ENCODE data around the gene CREB3L2.
A peak's percentile ranks its signal among the peaks of the same experiment; 100 is the strongest.

Gene CREB3L2

DNA sequence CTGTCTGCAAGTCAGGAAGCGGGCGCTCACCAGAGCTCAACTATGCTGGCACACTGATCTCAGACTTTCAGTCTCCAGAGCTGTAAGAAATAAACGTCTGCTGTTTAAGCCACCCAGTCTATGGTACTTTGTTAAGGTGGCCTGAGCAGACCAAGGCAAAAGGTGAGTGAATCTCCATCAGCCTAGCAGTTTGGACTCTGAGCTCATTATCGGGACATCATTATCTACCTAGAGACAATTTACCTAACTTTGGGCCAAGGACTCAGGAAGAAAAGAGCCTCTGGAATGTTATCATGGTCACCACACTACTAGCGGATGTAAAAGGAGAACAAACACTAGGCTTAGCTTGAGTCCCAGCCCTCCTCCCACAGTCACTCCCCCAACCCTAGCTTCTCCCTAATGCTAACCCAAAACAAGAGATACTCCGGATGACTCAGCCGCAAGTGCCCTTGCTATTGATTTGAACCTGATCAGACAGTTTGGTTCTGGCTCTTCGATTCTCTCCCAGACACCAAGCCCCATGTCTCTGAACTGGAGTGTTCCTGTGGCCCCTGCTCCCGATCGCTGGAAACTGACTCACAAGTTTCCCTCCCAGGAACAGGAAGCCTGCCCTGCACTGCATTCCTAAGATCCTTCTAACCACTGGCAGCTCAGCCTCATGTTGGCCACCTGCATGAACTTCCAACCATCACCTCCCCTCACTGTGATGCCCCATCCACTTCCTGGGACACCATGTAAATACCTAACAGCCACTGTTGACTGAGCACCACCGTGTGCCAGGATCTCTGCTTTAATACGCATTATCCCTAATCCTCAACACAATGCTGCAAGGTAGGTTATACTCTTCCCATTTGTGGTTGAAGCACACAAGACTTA, 34.5 kb downstream of the CREB3L2 start:
- peak; percentile 17 for DNase-seq

DNA sequence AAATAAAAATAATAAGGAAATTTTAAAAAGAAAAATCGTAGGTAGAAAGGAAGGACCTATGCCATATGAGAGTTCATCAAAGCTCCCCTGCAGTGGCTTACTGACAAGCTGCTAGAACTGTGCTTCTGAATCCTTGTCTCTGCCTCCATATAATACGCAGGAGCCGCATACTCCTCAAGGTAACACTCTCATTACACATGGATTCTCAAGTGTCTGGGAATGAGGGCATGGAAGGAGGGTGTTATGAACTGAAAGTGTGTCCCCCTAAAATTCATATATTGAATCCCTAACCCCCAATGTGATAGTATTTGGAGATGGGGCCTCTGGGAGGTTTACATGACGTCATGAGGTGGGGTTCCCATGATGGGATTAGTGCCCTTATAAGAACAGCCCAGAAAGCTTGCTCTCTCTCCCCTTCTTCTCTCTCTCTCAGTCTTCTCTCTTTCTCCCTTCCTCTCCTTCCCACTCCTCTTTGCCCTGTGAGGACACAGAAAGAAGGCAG, 35.2 kb downstream of the CREB3L2 start:
- DNase-seq, result no peak

DNA sequence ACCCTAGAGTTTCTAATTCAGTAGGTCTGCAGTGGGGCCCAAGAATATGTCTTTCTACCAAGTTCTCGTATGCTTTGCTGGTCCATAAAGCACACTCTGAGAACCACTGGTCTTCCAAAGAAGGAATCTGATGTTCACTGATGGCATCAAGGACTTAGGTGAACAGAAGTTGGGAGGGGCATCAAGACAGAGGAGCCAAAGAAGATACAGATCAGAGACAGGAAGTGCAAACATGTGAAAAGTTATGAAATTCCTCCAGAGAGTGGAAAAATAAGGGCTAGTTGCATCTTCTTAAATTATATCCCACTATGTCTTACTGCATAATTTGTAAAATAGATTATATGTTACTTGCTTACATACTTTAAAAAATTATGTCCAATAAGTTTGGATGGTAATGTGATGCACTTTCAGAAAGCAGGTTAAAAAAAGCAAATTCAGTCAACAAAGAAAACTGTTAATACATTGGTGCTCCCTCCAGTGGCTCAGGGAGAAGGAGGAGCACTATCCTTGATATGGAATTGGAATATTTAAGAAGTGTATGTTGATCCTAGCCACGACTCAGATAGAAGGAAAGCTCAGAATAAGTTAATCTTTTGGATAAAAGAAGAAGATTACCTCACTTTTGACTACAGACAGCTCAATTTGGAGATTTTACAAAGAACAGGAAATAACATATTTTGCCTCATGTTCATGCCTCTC, 35.8 kb downstream of the CREB3L2 start:
- no peak for DNase-seq

DNA sequence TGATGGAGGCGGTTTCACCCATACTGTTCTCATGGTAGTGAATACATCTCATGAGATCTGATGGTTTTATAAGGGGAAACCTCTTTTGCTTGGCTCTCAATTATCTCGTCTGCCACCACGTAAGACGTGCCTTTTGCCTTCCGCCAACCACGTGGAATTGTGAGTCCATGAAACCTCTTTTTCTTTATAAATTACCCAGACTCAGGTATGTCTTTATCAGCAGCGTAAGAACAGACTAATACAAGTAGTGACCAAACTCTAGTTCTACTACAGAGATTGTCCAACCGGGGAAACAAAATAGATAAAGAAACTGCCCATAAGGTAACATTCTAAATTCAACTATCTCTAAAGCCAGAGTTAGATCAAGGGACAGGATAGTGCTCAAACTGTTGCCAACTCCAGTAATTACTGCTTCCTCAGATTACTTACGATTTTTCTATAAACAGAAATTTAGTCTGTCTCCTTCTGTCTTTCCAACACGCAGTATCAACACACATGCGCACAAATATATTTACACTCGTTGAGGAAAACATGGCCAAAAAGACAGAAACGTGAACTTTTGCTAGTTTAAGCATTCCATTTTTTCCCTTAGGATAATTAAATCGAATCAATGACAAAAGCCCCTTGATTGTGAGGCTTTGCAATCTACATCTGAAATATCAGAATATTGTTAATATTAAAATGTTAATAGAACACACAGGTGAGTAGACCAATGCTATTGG, 36.9 kb downstream of the CREB3L2 start:
- peak; percentile 13 for DNase-seq

DNA sequence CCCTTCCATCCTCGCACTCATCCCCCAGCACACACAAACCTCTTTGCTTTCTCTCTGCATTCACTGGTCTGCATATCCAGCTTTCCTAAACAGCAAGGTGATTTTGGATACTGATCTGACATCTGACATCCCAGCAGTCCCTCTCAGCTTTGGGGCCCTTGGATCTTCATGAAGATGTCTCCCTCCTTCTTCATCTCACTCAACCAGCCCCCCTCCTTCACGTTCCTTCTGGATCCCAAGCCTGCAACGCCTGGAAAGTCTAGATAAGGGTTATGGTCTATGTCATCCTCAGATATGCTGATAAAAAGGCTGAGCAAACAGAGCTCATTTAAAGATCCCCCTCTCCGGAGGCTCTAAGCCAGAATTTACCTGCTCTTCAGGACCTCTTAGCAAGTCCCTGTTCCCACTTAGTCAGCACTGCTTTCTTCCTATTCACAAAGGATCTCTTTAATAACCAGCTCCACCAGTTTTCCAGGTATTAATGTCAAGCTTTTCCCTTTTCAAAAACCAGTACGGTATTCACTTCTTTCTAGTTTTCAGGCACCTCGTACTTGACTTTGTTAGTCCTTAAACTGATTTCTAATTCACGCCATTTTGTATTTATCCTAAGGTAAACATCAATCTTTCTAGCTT, 38.9 kb downstream of the CREB3L2 start:
- DNase-seq, result peak; percentile 88

DNA sequence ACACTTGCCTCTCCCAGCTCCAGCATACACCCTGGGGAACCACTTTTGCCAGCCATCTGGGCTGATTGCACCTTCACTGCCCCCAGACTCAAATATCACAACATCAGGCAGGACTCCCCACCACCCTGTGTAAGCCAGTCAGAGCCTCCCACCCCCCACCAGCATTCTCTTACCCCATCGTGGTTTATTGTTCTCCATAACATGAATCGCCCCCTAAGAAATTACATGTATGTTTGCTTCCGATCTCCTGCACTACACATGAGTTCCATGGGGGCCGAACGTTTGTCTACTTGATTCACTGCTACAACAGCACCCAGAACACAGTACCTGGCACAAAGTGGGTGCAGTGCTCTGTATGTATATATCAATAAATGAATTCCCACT, 39.4 kb downstream of the CREB3L2 start:
- no peak for DNase-seq

DNA sequence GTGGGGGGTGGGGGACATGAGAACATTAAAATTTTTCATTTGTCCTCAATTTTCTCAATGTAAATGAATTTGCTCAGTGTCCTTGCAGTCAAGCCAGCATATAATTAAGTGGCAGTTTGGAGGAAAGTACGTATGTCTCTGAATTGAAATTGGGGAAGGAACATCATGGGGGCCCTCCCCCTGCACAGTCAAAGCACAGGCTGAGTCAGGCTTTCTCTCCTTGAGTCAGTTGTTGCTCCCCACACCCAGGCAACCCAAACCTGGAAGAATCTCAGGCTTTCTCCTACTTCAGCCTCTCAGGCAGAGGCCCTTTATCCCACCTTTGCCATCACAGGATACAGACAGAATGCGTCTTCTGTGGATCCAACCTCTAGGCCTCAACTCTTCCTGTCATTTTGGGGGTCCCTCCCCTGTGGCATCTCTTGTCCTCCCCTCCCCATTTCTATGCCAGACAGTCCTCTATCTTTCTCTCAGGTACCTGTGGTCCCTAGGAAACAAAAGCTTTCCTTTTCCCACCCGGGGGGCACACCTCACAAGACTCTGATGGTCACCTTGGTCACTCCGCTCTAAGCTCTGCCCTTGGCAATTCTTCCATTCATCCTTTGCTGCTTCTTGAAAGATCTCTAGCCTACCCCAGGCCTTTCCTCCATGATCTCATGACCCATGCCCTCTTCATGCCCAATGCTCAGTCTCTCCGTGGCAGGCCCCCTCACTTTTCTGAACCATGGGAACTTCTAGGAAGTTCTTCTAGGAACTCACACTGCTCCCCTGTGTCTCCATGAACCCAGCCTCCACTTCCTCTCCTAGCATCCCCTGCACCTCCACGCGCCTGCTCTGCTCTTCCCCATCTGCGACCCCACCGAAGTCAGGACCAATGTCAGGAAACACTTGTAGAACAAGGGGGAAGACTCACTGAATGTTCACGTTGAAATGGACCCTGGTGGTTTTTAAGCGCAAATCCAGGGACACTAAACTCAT, 40.4 kb downstream of the CREB3L2 start:
- DNase-seq, result peak; percentile 29

DNA sequence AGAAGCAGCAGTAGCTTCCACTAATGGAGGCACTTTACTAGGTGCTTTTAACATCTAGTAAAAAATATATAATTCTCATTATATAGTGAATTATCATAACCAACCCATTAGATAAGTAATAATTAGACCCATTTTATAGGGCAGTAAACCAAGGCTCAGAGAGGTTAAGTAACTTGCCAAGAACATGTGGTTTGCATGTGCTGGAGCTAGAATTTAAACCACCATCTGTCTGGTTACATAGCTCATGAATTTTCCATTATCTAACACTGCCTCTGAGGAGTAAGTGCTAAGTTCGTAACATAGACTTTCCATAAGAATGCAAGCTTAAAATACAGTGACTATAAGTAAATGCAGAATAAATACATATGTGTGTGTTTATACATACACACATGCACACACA, 41.9 kb downstream of the CREB3L2 start:
- no peak for DNase-seq

DNA sequence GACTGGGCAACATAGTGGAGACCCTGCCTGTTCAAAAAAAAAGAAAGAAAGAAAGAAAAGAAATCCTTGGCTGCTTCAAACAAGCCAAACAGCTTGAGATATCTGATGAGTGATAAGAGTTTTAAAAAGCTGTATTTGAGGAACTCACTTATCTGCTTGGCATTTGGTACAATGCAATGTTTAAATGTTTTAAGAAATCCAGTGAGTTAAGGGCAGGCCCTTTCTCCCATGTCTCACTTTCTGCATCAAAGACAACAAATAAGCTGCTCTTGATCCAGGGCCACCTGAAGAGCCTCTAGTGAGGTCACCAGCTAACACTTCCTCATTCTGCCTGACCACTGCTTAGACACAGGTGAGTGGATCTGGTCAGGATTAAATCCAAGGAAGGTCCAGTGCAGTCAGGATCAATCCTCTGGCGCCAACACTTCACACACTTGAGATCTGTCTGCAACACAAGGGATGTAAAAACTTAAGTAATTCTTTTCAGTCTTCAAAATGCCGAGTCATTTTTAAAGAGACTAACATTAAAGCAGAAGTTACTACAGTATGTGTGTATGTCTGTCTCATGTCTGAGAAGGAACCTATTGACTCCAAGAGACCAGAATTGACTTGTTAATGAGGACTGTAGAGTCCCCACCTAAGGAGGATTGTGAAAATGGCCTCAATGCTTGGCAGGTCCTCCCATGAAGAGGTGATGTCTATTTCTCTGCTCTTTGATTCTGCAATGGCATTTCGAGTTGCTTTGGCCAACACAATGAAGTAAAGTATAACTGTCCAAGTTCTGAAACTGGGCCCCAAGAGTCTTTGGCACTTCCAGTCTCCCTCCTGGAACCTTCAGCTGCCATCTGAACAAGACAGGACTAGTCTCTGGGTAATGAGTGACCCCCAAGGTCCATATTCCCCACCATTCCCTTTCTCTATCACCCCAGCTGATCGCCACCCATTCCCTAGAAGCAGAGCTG, 43.1 kb downstream of the CREB3L2 start:
- DNase-seq, result no peak

DNA sequence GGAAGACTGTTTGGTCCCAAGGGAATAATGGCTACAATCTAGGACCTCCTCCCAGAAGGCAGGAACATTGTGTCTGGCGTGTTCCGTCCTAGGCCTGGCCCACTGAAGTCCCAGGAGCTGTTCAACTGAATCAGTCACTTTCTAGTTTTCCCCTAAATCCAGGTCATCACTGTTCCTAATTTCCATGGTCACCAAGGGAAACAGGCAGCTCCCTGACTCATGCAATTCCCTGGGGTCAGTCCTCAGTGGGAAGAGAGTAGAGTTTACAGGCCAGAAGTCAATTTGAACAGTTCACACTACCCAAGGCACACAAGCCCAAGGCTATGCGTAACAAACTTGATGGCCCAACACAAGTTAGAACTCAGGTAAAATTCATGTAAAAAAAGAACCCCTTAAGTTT, 44.0 kb downstream of the CREB3L2 start:
- no peak for DNase-seq

DNA sequence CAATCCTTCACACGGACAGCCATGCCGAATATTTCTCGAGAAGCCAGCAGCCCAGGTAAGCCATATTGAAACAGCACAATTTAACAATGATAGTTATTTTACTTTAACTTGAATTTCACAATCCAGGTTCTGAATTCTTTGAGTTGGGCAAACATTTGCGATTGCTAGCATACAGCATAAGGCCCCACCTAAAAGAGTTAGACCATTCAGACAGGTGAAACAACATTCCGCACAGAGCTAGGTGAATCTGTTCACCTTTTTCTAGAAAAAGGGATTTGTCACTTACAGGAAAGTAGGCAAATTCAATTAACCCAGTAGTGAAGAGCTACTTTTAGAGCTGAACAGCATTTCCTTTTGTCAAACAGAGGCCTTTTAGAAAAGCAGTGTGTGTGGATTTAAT, 45.3 kb downstream of the CREB3L2 start:
- no peak for DNase-seq

DNA sequence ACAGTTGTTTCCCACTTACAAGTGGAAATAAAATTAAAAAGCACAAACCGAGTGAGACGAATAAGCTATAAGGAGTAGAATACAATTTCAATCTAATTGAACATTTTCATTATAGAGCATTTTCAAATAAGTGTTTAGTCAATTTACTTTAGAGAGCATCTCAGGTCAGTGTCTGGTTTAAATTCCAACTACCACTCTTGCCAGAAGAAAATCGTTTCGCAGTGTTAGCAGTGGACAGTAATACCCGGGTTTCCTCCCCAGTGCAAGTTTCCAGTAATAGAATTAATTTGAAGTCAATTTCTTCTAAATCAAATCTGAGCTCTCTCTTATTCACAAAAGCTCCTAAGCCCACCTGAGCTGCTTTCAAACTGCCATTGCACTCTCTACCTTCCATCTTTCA, 45.7 kb downstream of the CREB3L2 start:
- no peak for DNase-seq

DNA sequence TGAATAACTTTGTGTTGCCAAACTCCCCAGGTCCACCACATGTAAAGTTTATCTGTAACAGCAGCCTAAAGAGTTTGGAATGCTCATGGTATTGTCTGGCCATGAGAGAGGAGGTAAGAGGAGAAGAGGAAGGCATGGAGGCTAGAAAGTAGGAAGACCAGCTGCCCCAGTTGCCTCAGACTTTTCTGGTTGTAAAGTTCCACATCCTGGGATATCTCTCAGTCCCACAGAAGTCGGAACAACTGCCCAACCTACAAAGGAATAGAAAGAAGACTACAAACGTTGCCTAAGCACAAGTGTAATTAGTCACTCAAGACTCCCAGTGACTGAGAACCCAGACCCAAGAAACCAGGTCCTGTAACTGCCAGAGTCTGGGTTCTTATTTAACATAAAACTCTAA, 47.3 kb downstream of the CREB3L2 start:
- DNase-seq, result no peak

DNA sequence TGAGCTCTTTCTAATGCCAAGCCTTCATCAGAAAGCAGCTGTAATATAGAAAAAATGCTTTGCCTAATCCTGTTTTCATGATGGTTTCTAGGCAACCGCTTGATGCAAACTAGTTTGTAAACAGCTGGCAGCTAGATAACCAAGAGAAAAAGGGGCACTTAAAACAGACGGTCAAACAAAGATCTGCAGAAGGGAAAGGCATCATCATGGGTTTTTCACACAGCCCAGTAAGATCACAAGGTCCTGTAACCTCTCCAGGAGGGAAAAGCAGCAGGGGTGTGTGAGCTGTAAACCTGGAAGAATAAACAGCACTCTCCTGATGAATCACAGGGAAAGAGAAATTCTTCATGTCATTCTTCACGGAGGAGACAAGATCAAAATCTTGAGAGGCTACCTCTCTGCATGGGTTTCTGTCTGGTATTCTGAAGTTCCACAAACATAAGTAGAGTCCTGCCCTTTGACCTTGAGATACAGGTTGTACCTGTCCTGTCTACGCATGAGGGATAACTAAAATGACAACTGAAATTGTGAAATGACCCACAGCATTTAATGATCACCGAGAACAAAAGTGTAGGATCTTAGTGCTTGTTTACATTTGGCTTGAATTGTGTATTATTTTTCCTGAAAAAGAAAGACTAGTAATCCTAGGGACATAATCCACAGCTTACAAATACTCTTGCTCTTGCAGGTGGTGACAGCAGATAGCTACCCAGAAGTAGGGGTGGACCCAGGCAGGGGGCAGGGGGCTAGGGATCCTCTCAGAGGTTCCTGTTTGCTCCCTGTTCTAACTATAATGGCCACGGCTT, 48.0 kb downstream of the CREB3L2 start:
- peak; percentile 39 for DNase-seq

DNA sequence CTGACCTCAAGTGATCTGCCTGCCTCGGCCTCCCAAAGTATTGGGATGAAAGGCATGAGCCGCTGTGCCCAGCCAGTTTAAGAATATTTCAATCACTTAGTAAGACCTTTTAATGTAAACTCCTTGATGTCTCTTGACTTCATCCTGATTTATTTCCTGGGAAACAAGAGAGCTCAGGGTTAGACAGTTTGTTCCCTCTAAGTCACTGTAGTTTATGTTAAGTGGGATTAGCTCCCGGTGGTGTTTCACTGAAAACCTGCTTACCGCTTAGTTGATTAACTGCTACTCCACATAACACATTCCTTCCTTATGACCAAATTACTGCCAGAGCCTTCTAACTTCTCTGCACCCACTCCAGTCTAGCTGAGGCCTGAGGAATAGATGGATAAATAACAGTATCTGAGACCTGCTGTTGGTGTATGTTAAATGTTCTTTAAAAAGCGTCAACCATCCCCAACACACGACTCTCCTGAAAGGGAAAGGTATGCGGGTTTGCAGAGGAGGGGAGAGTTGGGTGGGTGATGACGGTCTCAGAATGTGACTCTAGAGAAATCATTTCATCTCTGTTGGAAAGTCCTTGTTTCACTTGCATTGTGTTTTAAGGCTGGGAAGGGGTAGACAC, 48.7 kb downstream of the CREB3L2 start:
- DNase-seq, result no peak

DNA sequence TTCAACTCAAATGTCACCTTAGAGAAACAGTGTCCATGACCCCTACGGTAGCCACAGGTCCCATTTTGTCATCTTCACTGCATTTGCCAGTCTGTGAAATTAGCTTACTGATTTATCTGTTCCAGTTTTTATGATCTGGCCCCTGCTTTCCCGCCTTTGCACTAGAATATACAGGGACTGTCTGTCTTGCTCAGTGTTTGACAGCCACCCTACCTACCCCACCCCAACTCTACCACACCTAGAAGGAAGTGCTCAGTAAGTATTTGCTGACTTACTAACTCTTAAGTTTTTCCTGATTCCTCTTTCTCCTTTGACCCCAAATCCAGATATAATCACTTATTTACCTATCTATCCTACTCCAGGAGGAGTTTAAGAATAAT, 49.5 kb downstream of the CREB3L2 start:
- no peak for DNase-seq

DNA sequence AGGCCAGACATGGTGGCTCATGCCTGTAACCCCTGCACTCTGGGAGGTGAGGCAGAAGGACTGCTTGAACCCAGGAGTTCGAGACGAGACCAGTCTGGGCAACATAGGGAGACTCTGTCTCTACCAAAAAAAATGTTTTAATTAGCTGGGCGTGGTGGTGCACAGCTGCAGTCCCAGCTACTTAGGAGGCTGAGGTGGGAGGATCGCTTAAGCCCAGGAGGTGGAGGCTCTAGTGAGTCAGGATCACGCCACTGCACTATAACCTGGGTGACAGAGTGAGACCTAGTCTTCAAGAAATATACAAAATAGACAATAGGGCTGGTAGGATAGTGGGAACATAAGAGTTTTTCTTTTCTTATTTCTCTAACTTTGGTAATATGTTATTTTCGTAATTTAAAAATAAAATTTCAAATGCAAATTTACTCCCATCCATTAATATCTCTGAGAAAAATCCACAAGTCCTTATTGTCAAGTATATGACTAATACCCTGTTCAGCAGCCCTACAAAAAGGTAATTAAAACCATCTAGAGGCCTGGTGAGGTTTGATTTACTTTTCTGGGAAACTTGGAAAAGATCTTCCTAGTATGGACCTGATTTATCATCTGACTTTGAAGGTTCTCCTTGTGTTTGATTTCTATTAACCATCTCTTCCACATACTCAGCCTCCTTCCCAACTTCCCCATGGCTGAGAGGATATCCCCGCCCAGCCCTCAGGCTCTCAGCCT, 50.0 kb downstream of the CREB3L2 start:
- no peak for DNase-seq

DNA sequence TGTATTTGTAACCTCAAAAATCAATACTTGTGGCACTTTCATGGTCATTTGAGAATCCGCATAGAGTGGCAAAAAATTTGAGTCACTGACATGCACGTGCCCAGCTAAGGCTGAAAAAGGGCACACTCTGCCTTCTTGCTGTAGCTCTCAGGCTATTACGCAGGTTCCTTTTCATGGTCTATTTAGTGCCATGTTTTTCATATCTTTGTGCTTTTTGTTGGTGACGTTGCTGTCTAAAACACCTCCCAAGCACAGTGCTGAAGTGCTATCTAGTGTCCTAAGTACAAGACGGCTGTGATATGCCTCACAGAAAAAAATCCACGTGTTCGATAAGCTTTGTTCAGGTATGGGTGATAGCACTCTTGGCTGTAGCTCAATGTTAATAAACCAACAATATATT, 50.9 kb downstream of the CREB3L2 start:
- DNase-seq, result no peak

DNA sequence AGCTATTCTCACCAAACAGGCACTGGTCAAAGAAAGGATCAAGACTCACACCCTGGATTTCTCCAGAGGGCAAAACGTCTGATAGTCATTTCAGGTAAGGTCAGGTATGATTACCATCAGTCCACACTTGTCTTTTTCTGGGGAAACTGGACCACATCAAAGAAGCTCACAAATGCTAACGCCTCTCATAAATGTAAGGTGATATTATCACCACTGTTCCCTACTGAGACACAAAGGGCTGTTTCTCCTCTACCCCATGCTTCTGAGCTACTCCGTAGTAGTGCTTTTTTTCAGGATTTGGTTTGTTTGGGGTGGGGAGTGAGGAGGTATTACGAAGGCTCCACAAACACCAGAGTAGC, 51.6 kb downstream of the CREB3L2 start:
- DNase-seq, result no peak

All from hematopoietic multipotent progenitor cell treated with erythropoietin and hydrocortisone succinate and interleukin-3 and kit ligand, for 8 days (in vitro differentiated cells).